Mesenchymal stem cell (in vitro differentiated cells and primary cell): Measurements from ENCODE around the gene PML.
A peak's percentile ranks its signal among the peaks of the same experiment; 100 is the strongest.

Source experiments
- DNase-seq: peaks from one replicate; pipeline ENCODE4 v3.0.0-alpha.2; 2013
- H2AFZ ChIP-seq: one replicate; pipeline ENCODE4 v1.6.1; 2013; ENCODE audit warnings: low read depth, mild to moderate bottlenecking, control low read depth, inconsistent platforms, low read length, moderate library complexity
- H2AK5ac ChIP-seq: 2 replicates; pipeline ENCODE4 v1.6.1; 2013; ENCODE audit warnings: low read length, moderate library complexity, mild to moderate bottlenecking, inconsistent platforms; ENCODE audit not compliant: severe bottlenecking
- H2BK120ac ChIP-seq: one replicate; pipeline ENCODE4 v1.6.1; 2013; ENCODE audit warnings: low read depth, mild to moderate bottlenecking, inconsistent platforms, low read length, moderate library complexity
- H2BK12ac ChIP-seq, 2 experiments: one replicate each; pipeline ENCODE4 v1.6.1; 2013; ENCODE audit warnings: inconsistent platforms in 2 of 2, low read length in 2 of 2, mild to moderate bottlenecking in 2 of 2, moderate library complexity in 2 of 2, control low read depth in 1 of 2
- H2BK15ac ChIP-seq: one replicate; pipeline ENCODE4 v1.6.1; 2013; ENCODE audit warnings: mild to moderate bottlenecking, low read depth, inconsistent platforms; ENCODE audit not compliant: poor library complexity, severe bottlenecking
- H2BK5ac ChIP-seq: 2 replicates; pipeline ENCODE4 v1.6.1; 2013; ENCODE audit warnings: low read depth, mild to moderate bottlenecking, low read length, control low read depth, inconsistent platforms; ENCODE audit not compliant: poor library complexity, severe bottlenecking
- H3K14ac ChIP-seq, 2 experiments: one replicate each; pipeline ENCODE4 v1.6.1; 2013; ENCODE audit warnings: inconsistent platforms in 2 of 2, low read length in 2 of 2, control low read depth in 1 of 2, mild to moderate bottlenecking in 1 of 2, moderate library complexity in 1 of 2
- H3K18ac ChIP-seq, 2 experiments: one replicate each; pipeline ENCODE4 v1.6.1; 2013; ENCODE audit warnings: inconsistent platforms in 2 of 2, low read length in 2 of 2, control low read depth in 1 of 2, low read depth in 1 of 2, mild to moderate bottlenecking in 1 of 2
- H3K23ac ChIP-seq, 2 experiments: one replicate each; pipeline ENCODE4 v1.6.1; 2013; ENCODE audit warnings: inconsistent platforms in 2 of 2, low read length in 2 of 2, mild to moderate bottlenecking in 2 of 2, moderate library complexity in 2 of 2, control low read depth in 1 of 2
- H3K27ac ChIP-seq: 2 replicates; pipeline ENCODE4 v1.5.1; 2013; ENCODE audit warnings: mild to moderate bottlenecking, moderate library complexity, low read length, control low read depth, inconsistent platforms; ENCODE audit not compliant: poor library complexity, severe bottlenecking
- H3K27me3 ChIP-seq, 2 experiments: 2 replicates each; pipeline versions ENCODE4 v1.6.1 to v1.7.0; 2013; ENCODE audit warnings: low read length in 2 of 2, mild to moderate bottlenecking in 2 of 2, moderate library complexity in 2 of 2, control low read depth in 1 of 2, inconsistent platforms in 1 of 2; ENCODE audit not compliant: control insufficient read depth in 1 of 2, insufficient read depth in 1 of 2
- H3K36me3 ChIP-seq, 2 experiments: 2 replicates each; pipeline versions ENCODE4 v1.6.1 to v1.7.0; 2013; ENCODE audit warnings: low read length in 2 of 2, control low read depth in 1 of 2, inconsistent platforms in 1 of 2, low read depth in 1 of 2, mild to moderate bottlenecking in 1 of 2; ENCODE audit not compliant: insufficient read depth in 2 of 2, control insufficient read depth in 1 of 2
- H3K4ac ChIP-seq, 2 experiments: one replicate each; pipeline ENCODE4 v1.6.1; 2013; ENCODE audit warnings: inconsistent platforms in 2 of 2, low read length in 2 of 2, mild to moderate bottlenecking in 2 of 2, moderate library complexity in 2 of 2, control low read depth in 1 of 2, low read depth in 1 of 2
- H3K4me1 ChIP-seq: 2 replicates; pipeline ENCODE4 v1.6.1; 2013; ENCODE audit warnings: low read depth, low read length, control low read depth; ENCODE audit not compliant: control insufficient read depth, insufficient read depth
- H3K4me2 ChIP-seq: 2 replicates; pipeline ENCODE4 v1.6.1; 2013; ENCODE audit warnings: low read length, mild to moderate bottlenecking, inconsistent platforms; ENCODE audit not compliant: poor library complexity, severe bottlenecking
- H3K4me3 ChIP-seq, 2 experiments: 2 replicates each; pipeline versions ENCODE4 v1.5.1 to v1.7.0; 2013; ENCODE audit warnings: low read length in 2 of 2, mild to moderate bottlenecking in 2 of 2, control low read depth in 1 of 2, low read depth in 1 of 2; ENCODE audit not compliant: insufficient read depth in 1 of 2
- H3K79me1 ChIP-seq: replicated peaks from 2 replicates; pipeline ENCODE4 v1.6.1; 2013; ENCODE audit warnings: mild to moderate bottlenecking, control low read depth, low read length, inconsistent platforms; ENCODE audit not compliant: poor library complexity, severe bottlenecking
- H3K9ac ChIP-seq: 2 replicates; pipeline ENCODE4 v1.7.0; 2013; ENCODE audit warnings: mild to moderate bottlenecking, low read length, moderate library complexity
- H3K9me3 ChIP-seq: 2 replicates; pipeline ENCODE4 v1.7.0; 2013; ENCODE audit warnings: mild to moderate bottlenecking, low read length; ENCODE audit not compliant: control insufficient read depth
- H4K8ac ChIP-seq: one replicate; pipeline ENCODE4 v1.6.1; 2013; ENCODE audit warnings: inconsistent platforms, mild to moderate bottlenecking, low read length, moderate library complexity
- H4K91ac ChIP-seq: one replicate; pipeline ENCODE4 v1.6.1; 2013; ENCODE audit warnings: mild to moderate bottlenecking, low read length, inconsistent platforms
- WGBS: methylation state at CpG from one replicate; pipeline ENCODE4 v1.1.7; 2013; ENCODE audit warnings: mixed read lengths; 5-methylcytosine and 5-hydroxymethylcytosine counted together

PML gene

DNA sequence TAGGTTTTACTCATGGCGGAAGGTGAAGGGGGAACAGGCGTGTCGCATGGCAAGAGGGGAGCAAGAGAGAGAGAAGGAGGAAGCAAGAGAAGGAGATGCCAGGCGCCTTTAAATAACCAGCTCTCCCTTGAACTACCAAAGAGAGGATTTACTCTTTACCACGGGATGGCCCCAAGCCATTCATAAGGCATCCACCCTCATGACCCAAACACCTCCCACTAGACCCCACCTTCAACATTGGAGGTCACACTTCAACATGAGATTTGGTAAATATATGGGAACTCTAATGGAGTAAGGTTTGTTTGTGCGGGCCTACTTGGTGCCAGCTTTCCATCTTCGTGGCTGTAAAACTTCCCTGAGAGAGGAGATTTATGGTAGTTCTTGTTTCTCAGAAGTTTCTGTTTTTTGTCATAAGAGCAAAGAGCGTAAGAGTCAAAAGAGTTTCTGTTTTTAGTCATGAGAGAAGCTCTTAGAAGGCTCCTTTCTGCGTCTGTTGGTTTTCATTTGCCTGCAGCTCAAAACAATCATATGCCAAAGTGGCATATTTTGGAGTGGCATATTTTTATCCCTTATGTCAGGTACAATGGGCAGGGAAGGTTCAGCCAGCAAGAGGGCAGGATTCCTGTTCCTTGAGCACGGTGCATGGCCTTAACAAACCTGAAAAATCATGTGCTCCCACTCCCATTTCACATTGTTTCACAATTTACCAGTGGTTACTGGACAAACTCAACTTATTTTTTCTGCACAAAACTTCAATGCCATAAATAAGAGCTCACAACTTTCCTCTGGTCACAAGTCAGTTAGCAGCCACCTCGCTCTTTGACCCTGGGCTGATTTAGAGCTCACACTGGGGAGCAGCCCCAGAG is 12.5 kb downstream of the PML start:
- Histone ChIP-seq H3K4me2 (no peak overlapping the region), H3K36me3 (peaks cover 49 to 64% of the 10 kb centered on the region in 2 experiments), H2BK5ac (no peak overlapping the region), H4K91ac (no peak overlapping the region), H2BK12ac (peak overlapping the region in 1 of 2 experiments; percentile 63), H3K4me3 (peak overlapping the region in 1 of 2 experiments; percentile 25), H4K8ac (no peak overlapping the region), H2AFZ (no peak overlapping the region), H3K27ac (peak overlapping the region; percentile 15), H3K4ac (no peak overlapping the region), H2AK5ac (no peak overlapping the region), H3K27me3 (no peaks in the 10 kb centered on the region), H3K79me1 (peaks cover 2% of the 10 kb centered on the region), H3K9me3 (no peaks in the 10 kb centered on the region), H2BK15ac (no peak overlapping the region), H3K9ac (no peak overlapping the region), H3K18ac (peak overlapping the region; percentile 44 to 80), H3K4me1 (peaks cover 29% of the 10 kb centered on the region), H2BK120ac (no peak overlapping the region), H3K14ac (no peak overlapping the region), H3K23ac (no peak overlapping the region)
- peak; percentile 75 for DNase-seq
- 58% methylated on average over 7 of the region's 11 CpGs for WGBS

DNA sequence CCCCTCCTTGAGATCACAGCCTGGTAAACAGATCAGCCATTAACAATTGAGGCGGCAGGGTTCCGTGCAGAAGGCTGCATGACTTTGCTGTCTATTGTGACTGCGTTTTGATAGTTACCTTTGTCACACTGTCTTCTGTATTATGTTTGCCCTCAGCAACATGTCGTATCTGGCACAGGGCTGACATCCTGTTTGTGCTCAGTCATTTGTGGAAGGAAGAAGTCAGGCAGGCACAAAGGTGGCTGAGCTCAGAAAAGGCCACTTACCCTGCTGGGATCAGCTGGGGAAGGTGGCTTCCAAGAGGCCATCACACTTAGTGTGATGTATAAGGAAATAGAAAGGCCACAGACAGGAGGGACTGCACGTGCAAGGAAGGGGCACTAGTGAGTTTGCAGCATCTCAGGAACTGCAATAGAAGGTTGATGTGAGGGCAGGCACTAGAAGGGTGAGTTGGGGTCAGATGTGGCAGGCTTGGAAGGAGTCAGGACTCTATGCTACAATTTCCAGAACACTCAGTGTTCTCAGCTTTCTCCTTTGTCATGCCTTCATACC is 13.4 kb downstream of the PML start:
- Histone ChIP-seq H3K4me3 (no peak overlapping the region), H3K23ac (no peak overlapping the region), H3K27ac (no peak overlapping the region), H4K91ac (no peak overlapping the region), H3K27me3 (no peaks in the 10 kb centered on the region), H3K36me3 (peaks cover 44 to 61% of the 10 kb centered on the region in 2 experiments), H2BK120ac (no peak overlapping the region), H3K4me1 (peaks cover 29% of the 10 kb centered on the region), H4K8ac (no peak overlapping the region), H2AFZ (no peak overlapping the region), H3K4me2 (no peak overlapping the region), H3K9ac (no peak overlapping the region), H3K4ac (no peak overlapping the region), H3K9me3 (no peaks in the 10 kb centered on the region), H2BK12ac (peak overlapping the region in 1 of 2 experiments; percentile 40), H3K18ac (peak overlapping the region; percentile 26 to 40), H2AK5ac (no peak overlapping the region), H3K79me1 (no peaks in the 10 kb centered on the region), H3K14ac (peak overlapping the region in 1 of 2 experiments; percentile 13), H2BK5ac (no peak overlapping the region), H2BK15ac (no peak overlapping the region)
- no peak for DNase-seq
- WGBS, result 74% methylated on average over 5 of the region's 5 CpGs

GRCh38 chr15:74008901-74009300 is 14.4 kb downstream of the PML start:
- no peaks in the 10 kb centered on the region for H3K79me1 ChIP-seq
- H2AFZ ChIP-seq, result no peak overlapping the region
- peaks cover 29% of the 10 kb centered on the region for H3K4me1 ChIP-seq
- H3K9ac ChIP-seq, result no peak overlapping the region
- H3K4ac ChIP-seq, result no peak overlapping the region
- peak overlapping the region; percentile 7 for H4K8ac ChIP-seq
- H3K27me3 ChIP-seq, result no peaks in the 10 kb centered on the region
- no peak overlapping the region for H3K27ac ChIP-seq
- H3K9me3 ChIP-seq, result no peaks in the 10 kb centered on the region
- H2BK5ac ChIP-seq, result no peak overlapping the region
- no peak for DNase-seq
- H3K4me3 ChIP-seq, result no peak overlapping the region
- peak overlapping the region in 1 of 2 experiments; percentile 43 for H3K18ac ChIP-seq
- H3K23ac ChIP-seq, result no peak overlapping the region
- H2BK12ac ChIP-seq, result peak overlapping the region in 1 of 2 experiments; percentile 78
- peaks cover 41 to 55% of the 10 kb centered on the region in 2 experiments for H3K36me3 ChIP-seq
- WGBS, result over 99% methylated on average over 3 of the region's 3 CpGs
- H2BK15ac ChIP-seq, result no peak overlapping the region
- no peak overlapping the region for H3K4me2 ChIP-seq
- H2BK120ac ChIP-seq, result no peak overlapping the region
- H4K91ac ChIP-seq, result peak overlapping the region; percentile 34
- no peak overlapping the region for H3K14ac ChIP-seq
- H2AK5ac ChIP-seq, result peak overlapping the region; percentile 49

- Histone ChIP-seq H3K4me1 (peaks cover 29% of the 10 kb centered on the region), H3K4me2 (no peak overlapping the region), H2BK12ac (peak overlapping the region in 1 of 2 experiments; percentile 11), H2BK120ac (no peak overlapping the region), H3K36me3 (peaks cover 39 to 55% of the 10 kb centered on the region in 2 experiments), H4K91ac (no peak overlapping the region), H2BK15ac (no peak overlapping the region), H3K23ac (no peak overlapping the region), H4K8ac (no peak overlapping the region), H3K14ac (no peak overlapping the region), H3K27me3 (no peaks in the 10 kb centered on the region), H3K9ac (peak overlapping the region; percentile 43), H2BK5ac (no peak overlapping the region), H3K4me3 (peak overlapping the region in 1 of 2 experiments; percentile 57), H2AK5ac (no peak overlapping the region), H3K9me3 (no peaks in the 10 kb centered on the region), H3K79me1 (peaks cover 2% of the 10 kb centered on the region), H2AFZ (no peak overlapping the region), H3K4ac (peak overlapping the region in 1 of 2 experiments; percentile 46), H3K27ac (no peak overlapping the region), H3K18ac (peak overlapping the region in 1 of 2 experiments; percentile 41)
- WGBS, result 86% methylated on average over 2 of the region's 2 CpGs
- peak; percentile 34 for DNase-seq
Measured at GRCh38 chr15:74010929-74011540, 16.5 kb downstream of the PML start.
